CD4-positive, alpha-beta T cell treated with Interleukin-17A for 1 hour (primary cell): ENCODE results near the gene SAPCD2.

Experiments used
- DNase-seq: peaks from one replicate; pipeline ENCODE4 v3.0.0-alpha.2; 2020

SAPCD2 gene

DNA sequence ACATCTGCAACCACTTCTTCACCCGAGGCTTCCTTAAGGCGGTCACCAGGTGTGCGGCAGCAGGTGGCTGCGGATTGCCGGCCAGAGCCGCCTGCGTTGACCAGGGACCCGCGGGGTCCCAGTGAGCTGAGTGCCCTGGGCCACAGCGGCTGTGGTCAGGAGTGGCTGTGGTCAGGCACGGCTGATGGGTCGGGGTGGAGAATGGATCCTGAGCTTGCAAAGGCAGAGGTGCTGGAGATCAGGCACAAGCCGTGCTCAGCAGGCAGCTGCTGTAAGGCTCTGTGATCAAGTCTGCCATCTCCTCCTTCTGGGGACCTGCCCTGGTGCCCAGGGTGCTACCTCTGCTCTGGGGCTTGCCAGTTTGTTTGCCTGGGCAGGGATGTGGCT is 9.0 kb upstream of the SAPCD2 start:
- no peak for DNase-seq

DNA sequence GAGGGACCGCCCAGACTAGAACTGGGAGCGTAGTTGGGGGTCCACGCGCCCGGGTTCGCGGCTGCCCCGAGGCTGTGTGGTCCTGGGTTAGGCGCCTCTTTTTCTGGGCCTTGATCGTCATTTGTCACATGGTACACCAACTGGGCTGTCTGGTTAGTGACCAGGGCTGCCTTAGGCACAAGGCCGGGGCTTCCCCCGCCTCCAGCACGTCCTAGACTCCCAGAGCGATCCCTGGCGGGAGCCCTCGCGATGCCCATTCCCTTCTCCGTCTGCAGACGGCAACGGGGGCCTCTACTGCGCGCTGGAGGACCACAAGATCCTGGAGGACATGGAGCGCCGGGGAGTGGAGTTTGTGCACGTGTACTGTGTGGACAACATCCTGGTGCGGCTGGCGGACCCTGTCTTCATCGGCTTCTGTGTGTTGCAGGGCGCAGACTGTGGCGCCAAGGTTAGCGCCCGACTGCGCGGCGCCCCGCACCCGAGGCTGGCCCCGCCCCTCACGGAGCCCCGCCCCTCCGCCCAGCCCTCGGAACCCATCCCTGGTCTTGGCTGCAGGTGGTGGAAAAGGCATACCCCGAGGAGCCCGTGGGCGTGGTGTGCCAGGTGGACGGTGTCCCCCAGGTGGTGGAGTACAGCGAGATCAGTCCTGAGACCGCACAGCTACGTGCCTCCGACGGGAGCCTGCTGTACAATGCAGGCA is 8.5 kb upstream of the SAPCD2 start:
- no peak for DNase-seq

GRCh38 chr9:137077758-137078693 is 7.7 kb upstream of the SAPCD2 start:
- peak; percentile 53 for DNase-seq

DNA sequence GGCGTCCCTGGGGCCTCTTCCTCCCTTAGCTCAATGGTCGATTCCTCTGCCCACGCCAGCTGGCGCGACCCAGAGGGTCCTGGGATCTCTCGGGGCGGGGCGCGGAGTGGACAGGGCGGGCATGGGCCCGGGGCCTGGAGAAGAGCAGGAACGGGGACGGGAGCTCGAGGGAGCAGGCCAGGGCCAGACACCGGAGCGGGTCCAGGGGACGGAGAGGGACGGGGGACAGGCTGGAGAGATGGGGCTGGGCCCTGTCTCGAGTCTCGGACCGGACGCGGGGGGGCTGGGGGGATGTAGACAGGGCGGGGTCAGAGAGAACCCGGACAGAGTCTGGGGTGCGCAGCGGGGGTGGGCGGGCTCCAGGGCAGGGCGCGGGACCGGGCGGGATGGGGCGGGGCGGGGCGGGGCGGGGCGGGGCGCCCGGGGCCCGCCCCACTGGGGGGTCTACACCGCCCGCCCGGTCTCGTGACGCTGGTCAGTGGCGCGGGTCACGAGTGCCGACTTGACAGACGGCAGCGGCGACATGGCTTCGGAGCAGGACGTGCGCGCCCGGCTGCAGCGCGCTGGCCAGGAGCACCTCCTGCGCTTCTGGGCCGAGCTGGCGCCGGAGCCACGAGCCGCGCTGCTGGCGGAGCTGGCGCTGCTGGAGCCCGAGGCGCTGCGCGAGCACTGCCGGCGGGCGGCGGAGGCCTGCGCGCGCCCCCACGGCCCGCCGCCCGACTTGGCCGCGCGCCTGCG is 6.8 kb upstream of the SAPCD2 start, which contains the start of gene UAP1L1:
Gene UAP1L1, plus strand, starts transcription at position 508 of the 738 bp plus-strand sequence. Its CDS starts 16 bp downstream, at position 524.
- peak; percentile 69 for DNase-seq

- DNase-seq: no peak
Observed at GRCh38 chr9:137076636-137077009, 6.3 kb upstream of the SAPCD2 start.

- DNase-seq: no peak
Observed at GRCh38 chr9:137075275-137075775, 5.0 kb upstream of the SAPCD2 start.

- no peak for DNase-seq
Observed at GRCh38 chr9:137074657-137075274, 4.4 kb upstream of the SAPCD2 start.

- DNase-seq: no peak
Observed at GRCh38 chr9:137073992-137074399, 3.6 kb upstream of the SAPCD2 start.

DNA sequence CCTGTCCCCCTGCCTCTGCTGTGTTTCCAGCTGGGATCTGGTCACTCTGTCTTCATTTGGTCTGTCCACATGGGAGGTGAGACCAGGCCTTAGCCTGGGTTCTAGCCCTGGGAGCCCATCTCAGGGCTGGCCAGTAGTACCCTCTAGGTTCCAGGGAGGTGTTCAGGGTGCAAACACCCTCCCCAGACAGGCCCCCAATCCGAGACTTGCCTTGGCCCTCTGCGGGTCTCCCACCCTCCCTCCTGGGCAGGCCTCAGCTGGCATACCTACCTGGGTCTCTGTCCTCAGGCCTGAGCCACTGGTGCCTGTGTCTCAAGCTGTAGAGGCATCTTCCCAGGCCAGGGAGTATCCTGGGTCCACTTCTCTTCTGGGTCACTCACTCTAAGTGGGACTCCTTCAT is 925 bp upstream of the SAPCD2 start:
- no peak for DNase-seq

DNA sequence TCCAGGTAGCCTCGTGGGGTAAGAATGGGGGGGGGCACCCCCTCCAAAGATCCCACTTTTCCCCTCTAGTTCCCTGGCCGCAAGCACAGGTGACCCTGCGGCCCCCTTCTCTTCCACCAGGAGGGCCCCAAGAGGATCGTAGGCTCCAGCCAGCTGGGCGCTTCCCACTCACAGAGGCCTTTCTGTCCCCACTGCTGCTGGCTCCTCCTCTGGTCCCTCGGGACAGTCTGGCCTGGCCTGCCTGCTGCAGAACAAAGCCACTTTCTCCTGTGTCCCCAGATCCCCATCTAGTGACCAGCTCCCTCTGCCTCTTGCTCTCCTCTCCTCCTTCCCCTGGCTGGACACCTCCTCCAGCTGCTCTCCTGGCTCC is 534 bp upstream of the SAPCD2 start:
- no peak for DNase-seq

DNA sequence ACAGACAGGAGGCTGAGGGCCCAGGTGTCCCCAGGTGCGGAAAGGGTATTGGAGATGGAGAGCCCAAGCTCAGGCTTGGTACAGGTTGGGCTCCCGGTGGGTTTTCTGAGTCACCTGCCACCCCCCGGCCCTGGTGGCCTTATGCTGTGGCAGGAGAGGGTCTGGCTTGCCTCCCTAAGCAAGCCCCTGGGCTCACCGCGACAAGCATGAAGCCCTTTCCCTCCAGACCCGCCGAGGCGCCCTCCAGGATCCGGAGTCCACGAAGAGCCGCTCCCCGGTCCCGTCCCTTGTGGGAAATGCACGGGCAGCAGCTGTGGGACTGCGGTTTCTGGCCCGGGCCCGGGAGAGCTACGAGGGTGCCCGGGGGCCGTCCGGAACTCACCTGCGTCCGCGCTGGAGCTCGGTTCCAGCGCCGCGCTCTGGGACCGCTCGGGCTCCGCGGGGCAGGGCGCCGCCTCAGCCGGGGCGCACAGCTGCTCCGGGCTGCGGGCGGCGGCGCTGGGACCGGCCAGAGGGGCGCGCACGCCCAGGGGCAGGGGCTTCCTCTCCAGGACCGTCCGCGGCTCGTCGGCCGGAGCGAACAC is 757 bp downstream of the SAPCD2 start:
- DNase-seq: no peak

- DNase-seq: no peak
Observed at GRCh38 chr9:137068539-137069507, 1.5 kb downstream of the SAPCD2 start.

DNA sequence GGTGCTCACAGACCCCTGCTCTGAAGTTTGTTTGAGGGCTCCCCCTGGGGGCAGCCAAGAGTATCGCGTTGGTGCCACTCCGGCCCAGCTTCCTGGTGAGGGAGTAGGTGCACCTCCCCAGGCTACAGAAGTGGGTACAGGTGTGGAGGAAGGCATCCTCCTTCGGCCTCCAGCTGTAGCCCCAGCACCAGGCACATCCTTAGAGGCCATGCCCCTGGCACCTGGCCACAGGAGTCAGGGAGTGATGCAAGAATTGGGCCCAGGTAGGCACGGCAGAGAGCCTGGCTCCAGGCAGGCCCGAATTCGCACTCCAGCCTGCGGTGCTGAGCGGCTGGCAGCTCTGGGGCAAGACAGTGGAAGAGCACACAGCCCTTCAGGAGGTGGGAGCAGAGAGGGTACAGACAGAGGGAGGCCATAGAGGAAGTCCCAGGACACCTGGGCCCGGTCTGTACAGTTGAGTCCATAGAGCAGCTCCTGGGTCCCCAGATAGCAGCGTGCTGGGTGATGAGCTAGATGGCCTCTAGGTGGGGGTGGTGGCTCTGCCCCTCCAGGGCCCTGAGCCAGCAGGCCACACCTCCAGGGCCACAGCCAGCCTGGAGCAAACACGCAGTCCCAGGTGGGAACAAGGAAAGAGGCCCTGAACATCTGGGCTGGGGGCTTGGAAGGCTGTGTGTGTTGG is 2.4 kb downstream of the SAPCD2 start:
- DNase-seq: peak; percentile 92

DNA sequence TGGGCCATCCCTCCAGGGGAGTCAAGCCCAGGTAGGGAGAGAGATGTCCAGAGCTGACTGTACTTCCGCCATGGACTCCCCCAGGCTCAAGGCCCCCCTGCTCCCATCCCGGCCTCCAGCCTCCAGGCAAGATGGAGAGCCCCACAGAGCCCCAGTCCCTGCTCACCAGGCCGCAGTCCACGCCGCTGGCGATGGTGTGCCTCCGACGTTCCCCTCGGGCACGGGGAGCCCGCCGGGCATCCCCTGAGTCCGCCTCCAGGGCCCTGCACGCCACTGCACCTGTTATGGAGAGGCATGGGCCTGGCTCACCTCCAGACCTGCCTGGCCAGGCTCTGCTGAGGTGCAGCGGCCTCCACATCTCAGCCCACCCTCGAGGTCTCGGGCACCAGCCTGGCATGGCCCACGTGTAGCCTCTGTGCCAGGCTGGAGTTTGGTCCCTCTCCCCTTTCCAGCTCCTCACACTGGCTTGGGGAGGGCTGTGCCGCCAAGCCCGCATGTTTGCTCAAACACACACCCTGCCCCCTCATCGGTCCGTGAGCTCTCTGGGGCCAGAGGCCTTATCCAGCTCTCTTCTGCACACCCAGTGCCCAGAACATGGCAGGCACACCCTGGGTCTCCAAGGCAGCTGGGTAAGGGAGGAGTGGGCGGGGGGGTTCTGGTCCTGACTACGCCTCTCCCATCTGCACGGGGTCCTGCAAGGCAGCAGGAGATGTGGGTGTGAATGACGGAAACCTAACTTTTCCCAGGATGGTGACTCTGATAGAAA is 4.1 kb downstream of the SAPCD2 start:
- DNase-seq: no peak

- no peak for DNase-seq
Observed at GRCh38 chr9:137065336-137065967, 4.9 kb downstream of the SAPCD2 start.

GRCh38 chr9:137064880-137065164 is 5.5 kb downstream of the SAPCD2 start:
- no peak for DNase-seq

DNA sequence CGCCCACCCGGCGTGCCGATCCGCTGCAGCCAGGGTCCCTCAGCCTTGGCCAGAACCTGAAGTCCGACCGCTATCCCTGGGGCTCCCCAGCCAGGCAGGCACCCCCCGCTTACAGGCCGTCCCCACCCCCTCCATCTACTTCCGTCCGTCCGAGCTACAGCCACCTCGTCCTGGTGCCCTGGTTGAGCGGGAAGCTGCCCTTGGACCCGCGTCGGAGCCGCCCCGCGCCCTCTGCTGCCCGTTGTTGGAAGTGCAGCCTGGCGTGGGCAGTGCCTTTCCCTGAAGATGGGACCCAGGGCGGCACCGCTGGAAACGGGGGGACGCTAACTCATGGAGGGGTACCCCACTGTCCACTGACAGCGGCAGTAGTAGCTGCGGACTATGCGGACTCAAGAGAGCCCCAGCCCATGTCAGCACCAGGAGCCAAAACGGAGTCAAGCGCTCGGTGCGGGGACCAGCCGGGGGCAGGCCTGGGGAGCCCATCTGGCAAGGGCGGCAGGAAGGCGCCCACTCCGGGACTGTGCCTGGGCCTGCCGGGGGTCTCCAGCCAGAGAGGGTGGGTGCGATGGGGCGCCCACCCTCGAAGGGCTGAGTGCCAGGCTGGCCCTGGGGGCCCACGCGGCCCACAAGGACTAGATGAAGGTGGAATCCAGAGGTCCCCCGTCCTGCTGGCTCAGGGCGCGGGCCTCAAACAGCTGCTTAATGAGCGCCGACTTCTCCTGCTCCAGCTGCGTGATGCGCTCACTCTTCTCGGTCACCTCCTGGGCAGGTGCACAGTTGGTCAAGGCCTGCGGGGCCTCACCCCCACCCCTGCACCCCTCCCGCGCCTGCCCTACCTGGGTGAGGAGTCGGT is 6.1 kb downstream of the SAPCD2 start:
- peak; percentile 60 for DNase-seq

- no peak for DNase-seq
Observed at GRCh38 chr9:137063311-137064026, 6.9 kb downstream of the SAPCD2 start.
